ENCODE results near the gene BRD1. TPM values are rescaled to one million over a fixed set of nuclear protein-coding genes. Genes with fewer than 3 reads are reported as not detected.

Gene BRD1
- total and polyA plus RNA-seq, 2 experiments from 2014 or later, result 12.3 to 33.8 TPM

DNA sequence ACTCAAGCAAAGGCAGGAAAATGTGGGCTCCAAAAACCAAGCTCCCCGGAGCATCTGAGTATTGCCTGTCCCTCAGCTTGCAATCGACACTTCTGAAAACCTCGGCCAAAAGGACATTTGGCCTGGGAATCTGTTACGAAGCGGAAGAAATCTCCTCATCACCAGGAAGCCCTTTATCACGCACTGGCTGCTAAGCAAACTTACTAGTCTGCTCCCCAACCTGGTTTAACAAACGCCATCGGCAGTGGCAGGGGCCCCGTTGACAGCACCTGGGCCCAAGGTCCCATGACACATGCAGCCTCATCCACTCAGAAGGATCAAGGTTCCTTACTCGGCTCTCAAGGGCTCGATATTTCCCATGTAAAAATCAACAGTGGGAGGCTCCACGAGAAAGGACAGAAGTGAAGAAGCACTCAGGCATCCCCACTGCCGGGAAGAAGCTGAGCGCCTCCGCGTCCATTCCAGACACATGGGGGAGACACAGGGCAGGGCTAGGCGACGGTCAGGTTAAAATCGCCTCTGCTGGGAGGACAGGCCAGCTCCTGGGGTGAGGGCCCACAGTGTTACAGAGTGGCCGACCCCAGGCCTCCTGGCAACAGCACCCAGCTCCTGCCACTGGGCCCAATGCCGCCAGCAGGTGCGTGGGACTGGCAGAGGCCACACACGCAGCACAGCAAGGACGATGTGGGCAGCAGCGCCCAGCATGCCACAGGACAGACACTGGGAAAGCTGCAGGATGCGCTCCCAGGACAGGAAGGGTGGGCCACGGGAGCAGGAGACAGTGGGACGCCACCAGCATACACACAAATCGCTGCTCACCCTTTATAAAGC is 27.1 kb downstream of the BRD1 start:
- H3K4me3 Mint-ChIP-seq, result no peak overlapping the region
- DNase-seq (ENCODE audit: low spot score), result no peak
- H3K27me3 ChIP-seq (ENCODE audit: insufficient read depth), result no peaks in the 10 kb centered on the region
- H3K27me3 Mint-ChIP-seq (ENCODE audit: insufficient read depth, low read depth, poor library complexity), result peaks cover 9% of the 10 kb centered on the region
- no peak overlapping the region for H3K27ac ChIP-seq (ENCODE audit: low read depth)
- no peaks in the 10 kb centered on the region for H3K4me1 ChIP-seq (ENCODE audit: insufficient read depth)
- peaks cover 10% of the 10 kb centered on the region for H3K36me3 ChIP-seq (ENCODE audit: insufficient read depth)
- H3K4me3 ChIP-seq, result no peak overlapping the region
- no peak overlapping the region for H3K4me2 ChIP-seq
- no peaks in the 10 kb centered on the region for H3F3A ChIP-seq (replicated peaks; ENCODE audit: low read depth)
- no peaks in the 10 kb centered on the region for H3K9me2 ChIP-seq (ENCODE audit: insufficient read depth)
- peaks cover 82% of the 10 kb centered on the region for H3K79me2 ChIP-seq (replicated peaks; ENCODE audit: insufficient read depth)
- no peaks in the 10 kb centered on the region; the same call in 2 of the 3 replicates for H3K4me1 Mint-ChIP-seq
- TF ChIP-seq EZH2 (IDR thresholded peaks at IDR 0.05; ENCODE audit: low read depth, unreplicated experiment), result no peak
- TF ChIP-seq, protein P1, sequence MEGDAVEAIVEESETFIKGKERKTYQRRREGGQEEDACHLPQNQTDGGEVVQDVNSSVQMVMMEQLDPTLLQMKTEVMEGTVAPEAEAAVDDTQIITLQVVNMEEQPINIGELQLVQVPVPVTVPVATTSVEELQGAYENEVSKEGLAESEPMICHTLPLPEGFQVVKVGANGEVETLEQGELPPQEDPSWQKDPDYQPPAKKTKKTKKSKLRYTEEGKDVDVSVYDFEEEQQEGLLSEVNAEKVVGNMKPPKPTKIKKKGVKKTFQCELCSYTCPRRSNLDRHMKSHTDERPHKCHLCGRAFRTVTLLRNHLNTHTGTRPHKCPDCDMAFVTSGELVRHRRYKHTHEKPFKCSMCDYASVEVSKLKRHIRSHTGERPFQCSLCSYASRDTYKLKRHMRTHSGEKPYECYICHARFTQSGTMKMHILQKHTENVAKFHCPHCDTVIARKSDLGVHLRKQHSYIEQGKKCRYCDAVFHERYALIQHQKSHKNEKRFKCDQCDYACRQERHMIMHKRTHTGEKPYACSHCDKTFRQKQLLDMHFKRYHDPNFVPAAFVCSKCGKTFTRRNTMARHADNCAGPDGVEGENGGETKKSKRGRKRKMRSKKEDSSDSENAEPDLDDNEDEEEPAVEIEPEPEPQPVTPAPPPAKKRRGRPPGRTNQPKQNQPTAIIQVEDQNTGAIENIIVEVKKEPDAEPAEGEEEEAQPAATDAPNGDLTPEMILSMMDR (conservative IDR thresholded peaks at IDR 0.05; ENCODE audit: low read depth in 2 of 2), result peak; percentile 16 to 37; a peak in 2 of 4 replicates
- no peaks in the 10 kb centered on the region; the same call in 2 of the 3 replicates for H3K9me3 Mint-ChIP-seq
- H3K36me3 Mint-ChIP-seq (ENCODE audit: low read depth), result peaks cover 56% of the 10 kb centered on the region
- no peak overlapping the region; the same call in 1 of the 2 replicates for H3K27ac Mint-ChIP-seq
- ATAC-seq, result peak; percentile 41
- peaks cover 26% of the 10 kb centered on the region; the same call in 1 of the 2 replicates for H4K20me1 ChIP-seq (replicated peaks; ENCODE audit: insufficient read depth)
- H2AFZ ChIP-seq, result no peak overlapping the region

DNA sequence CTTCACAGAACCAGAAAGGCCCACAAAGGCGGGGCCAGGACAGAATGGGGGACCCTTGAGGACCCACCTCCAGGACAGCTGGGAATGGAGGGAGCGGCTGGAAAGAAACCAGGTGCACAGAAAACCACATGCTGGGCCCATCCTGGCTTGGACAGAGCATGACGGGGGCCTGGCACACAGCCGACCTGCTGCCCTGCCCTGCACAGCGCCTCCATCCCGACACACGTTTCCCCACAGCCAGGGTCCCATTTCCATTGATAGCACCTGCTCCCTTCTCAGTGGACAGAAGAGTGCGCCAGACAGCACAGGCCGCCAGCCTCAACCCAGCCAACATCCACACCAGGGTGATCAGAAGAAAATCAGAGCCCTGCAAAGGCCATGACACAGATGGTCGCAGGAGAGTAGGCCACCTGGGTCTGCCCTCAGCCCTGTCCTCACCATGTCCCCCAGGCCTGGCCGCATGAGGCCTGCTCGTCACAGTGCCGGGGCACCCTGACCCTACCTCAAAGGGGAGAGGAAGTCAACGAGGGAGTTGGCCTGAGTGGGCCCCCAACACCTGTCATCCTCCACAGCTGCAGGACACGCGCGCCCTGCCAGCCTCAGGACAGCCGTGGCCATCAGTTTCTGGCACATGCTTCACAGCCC is 28.1 kb downstream of the BRD1 start:
- Histone ChIP-seq H3K4me2 (no peak overlapping the region), H4K20me1 (replicated peaks; ENCODE audit: insufficient read depth) (peaks cover 21% of the 10 kb centered on the region; the same call in 1 of the 2 replicates), H3K9me2 (ENCODE audit: insufficient read depth) (no peaks in the 10 kb centered on the region), H3K36me3 (ENCODE audit: insufficient read depth) (peaks cover 10% of the 10 kb centered on the region), H3K27ac (ENCODE audit: low read depth) (no peak overlapping the region), H3K27me3 (ENCODE audit: insufficient read depth) (no peaks in the 10 kb centered on the region), H3K4me3 (no peak overlapping the region), H3K4me1 (ENCODE audit: insufficient read depth) (no peaks in the 10 kb centered on the region), H2AFZ (no peak overlapping the region), H3F3A (replicated peaks; ENCODE audit: low read depth) (no peaks in the 10 kb centered on the region), H3K79me2 (replicated peaks; ENCODE audit: insufficient read depth) (peaks cover 81% of the 10 kb centered on the region)
- H3K27me3 Mint-ChIP-seq (ENCODE audit: insufficient read depth, low read depth, poor library complexity), result peaks cover 9% of the 10 kb centered on the region
- no peaks in the 10 kb centered on the region; the same call in 2 of the 3 replicates for H3K9me3 Mint-ChIP-seq
- no peak overlapping the region for H3K4me3 Mint-ChIP-seq
- no peaks in the 10 kb centered on the region; the same call in 2 of the 3 replicates for H3K4me1 Mint-ChIP-seq
- H3K36me3 Mint-ChIP-seq (ENCODE audit: low read depth), result peaks cover 63% of the 10 kb centered on the region
- ATAC-seq (no peak), DNase-seq (ENCODE audit: low spot score) (no peak)
- H3K27ac Mint-ChIP-seq, result no peak overlapping the region
- no peak for TF ChIP-seq JUNB (IDR thresholded peaks at IDR 0.05; ENCODE audit: unreplicated experiment)
- no peak for TF ChIP-seq EZH2phosphoT487 (IDR thresholded peaks at IDR 0.05; ENCODE audit: unreplicated experiment)
- no peak for TF ChIP-seq POLR2AphosphoS5 (IDR thresholded peaks at IDR 0.05; ENCODE audit: low read depth)
- TF ChIP-seq, protein P1 (conservative IDR thresholded peaks at IDR 0.05; ENCODE audit: low read depth in 2 of 2), result no peak
- TF ChIP-seq, protein P2, sequence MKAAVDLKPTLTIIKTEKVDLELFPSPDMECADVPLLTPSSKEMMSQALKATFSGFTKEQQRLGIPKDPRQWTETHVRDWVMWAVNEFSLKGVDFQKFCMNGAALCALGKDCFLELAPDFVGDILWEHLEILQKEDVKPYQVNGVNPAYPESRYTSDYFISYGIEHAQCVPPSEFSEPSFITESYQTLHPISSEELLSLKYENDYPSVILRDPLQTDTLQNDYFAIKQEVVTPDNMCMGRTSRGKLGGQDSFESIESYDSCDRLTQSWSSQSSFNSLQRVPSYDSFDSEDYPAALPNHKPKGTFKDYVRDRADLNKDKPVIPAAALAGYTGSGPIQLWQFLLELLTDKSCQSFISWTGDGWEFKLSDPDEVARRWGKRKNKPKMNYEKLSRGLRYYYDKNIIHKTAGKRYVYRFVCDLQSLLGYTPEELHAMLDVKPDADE (IDR thresholded peaks at IDR 0.05), result no peak
- TF ChIP-seq STAT1 (IDR thresholded peaks at IDR 0.05; ENCODE audit: unreplicated experiment), result no peak
- no peak for TF ChIP-seq EZH2 (IDR thresholded peaks at IDR 0.05; ENCODE audit: low read depth, unreplicated experiment)
- no peak for TF ChIP-seq ZNF331 (CRISPR knock-in tag; IDR thresholded peaks at IDR 0.05; ENCODE audit: low read depth)
- TF ChIP-seq ZNF114 (CRISPR knock-in tag; IDR thresholded peaks at IDR 0.05), result no peak
- TF ChIP-seq NANOG (IDR thresholded peaks at IDR 0.05; ENCODE audit: borderline replicate concordance), result no peak
- TF ChIP-seq, protein P3, sequence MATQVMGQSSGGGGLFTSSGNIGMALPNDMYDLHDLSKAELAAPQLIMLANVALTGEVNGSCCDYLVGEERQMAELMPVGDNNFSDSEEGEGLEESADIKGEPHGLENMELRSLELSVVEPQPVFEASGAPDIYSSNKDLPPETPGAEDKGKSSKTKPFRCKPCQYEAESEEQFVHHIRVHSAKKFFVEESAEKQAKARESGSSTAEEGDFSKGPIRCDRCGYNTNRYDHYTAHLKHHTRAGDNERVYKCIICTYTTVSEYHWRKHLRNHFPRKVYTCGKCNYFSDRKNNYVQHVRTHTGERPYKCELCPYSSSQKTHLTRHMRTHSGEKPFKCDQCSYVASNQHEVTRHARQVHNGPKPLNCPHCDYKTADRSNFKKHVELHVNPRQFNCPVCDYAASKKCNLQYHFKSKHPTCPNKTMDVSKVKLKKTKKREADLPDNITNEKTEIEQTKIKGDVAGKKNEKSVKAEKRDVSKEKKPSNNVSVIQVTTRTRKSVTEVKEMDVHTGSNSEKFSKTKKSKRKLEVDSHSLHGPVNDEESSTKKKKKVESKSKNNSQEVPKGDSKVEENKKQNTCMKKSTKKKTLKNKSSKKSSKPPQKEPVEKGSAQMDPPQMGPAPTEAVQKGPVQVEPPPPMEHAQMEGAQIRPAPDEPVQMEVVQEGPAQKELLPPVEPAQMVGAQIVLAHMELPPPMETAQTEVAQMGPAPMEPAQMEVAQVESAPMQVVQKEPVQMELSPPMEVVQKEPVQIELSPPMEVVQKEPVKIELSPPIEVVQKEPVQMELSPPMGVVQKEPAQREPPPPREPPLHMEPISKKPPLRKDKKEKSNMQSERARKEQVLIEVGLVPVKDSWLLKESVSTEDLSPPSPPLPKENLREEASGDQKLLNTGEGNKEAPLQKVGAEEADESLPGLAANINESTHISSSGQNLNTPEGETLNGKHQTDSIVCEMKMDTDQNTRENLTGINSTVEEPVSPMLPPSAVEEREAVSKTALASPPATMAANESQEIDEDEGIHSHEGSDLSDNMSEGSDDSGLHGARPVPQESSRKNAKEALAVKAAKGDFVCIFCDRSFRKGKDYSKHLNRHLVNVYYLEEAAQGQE (IDR thresholded peaks at IDR 0.05; ENCODE audit: unreplicated experiment), result no peak

Measured in GM23338 (cell line).